K562 (cell line): ENCODE measurements around the gene MNDA. TPM values are rescaled to one million over a fixed set of nuclear protein-coding genes. Genes with fewer than 3 reads are reported as not detected.
"Not testable (repeated sequence)": the region's sequence is repeated elsewhere in the genome, so short reads cannot be mapped to it uniquely, and the experiment has no call there.

ENCODE experiments used
- ATAC-seq: fragments of 200-7000 bp; cut with Tn5 transposase; 3 replicates; pipeline ENCODE4 v1.9.1; 2020; ENCODE audit warnings: moderate library complexity
- BruUV-seq: library from RNA; stranded (reverse); fragments of 400-500 nt; replicated peaks from 2 replicates; lab custom pipeline; 2021; lab: Mats Ljungman, UMichigan
- CTCF ChIA-PET: fragments of 300-600 bp; formaldehyde crosslinking; extraction: SDS; loops from one replicate; lab custom pipeline; 2021; ENCODE audit warnings: low intra/inter-chr PET ratio; lab: Yijun Ruan, JAX
- POLR2A ChIA-PET: fragments of 300-600, 350-650 bp; sonication (Branson Sonifier 250); formaldehyde crosslinking; extraction: SDS; loops from one replicate; lab custom pipeline; 2021; ENCODE audit warnings: antibody characterized with exemption, inconsistent platforms; lab: Yijun Ruan, JAX
- DNase-seq, 4 experiments: peaks; one replicate each; pipeline versions ENCODE4 v3.0.0 to v3.0.0-alpha.2; 2011 to 2018; ENCODE audit warnings: low spot score in 3 of 4, mixed read lengths in 3 of 4; ENCODE audit errors: extremely low read depth in 1 of 4
- FAIRE-seq: peaks from 2 replicates; lab custom pipeline; 2011; peaks lifted over from hg19 to GRCh38; lab: Jason Lieb, UNC
- H2AFZ ChIP-seq: 2 replicates; pipeline ENCODE4 v1.6.0; 2011; ENCODE audit warnings: low read depth, low read length, control low read depth, inconsistent platforms
- H3K27ac ChIP-seq: fragments of 200-600 bp; 3 replicates; pipeline ENCODE4 v1.8.0; 2011; ENCODE audit warnings: low read depth, mild to moderate bottlenecking, control low read depth, inconsistent platforms, low read length, moderate library complexity, mixed read lengths; ENCODE audit errors: extremely low read depth
- H3K27me3 ChIP-seq, 2 experiments: fragments of 300-600 bp in 1 of 2; 2 replicates in 1 of 2; 3 replicates in 1 of 2; pipeline versions ENCODE4 v1.6.0 to v1.8.0; 2011; ENCODE audit warnings: inconsistent platforms in 2 of 2, low read length in 2 of 2, mild to moderate bottlenecking in 1 of 2, mixed read lengths in 1 of 2, moderate library complexity in 1 of 2; ENCODE audit not compliant: control insufficient read depth in 2 of 2, insufficient read depth in 2 of 2
- H3K36me3 ChIP-seq: fragments of 300-600 bp; 3 replicates; pipeline ENCODE4 v1.8.0; 2011; ENCODE audit warnings: mild to moderate bottlenecking, low read length, inconsistent platforms; ENCODE audit not compliant: control insufficient read depth, insufficient read depth
- H3K4me1 ChIP-seq, 2 experiments: fragments of 200-600 bp in 1 of 2; replicated peaks in 1 of 2; 2 replicates in 1 of 2; 3 replicates in 1 of 2; pipeline versions ENCODE4 v1.5.1 to v1.8.0; 2011; ENCODE audit warnings: inconsistent platforms in 2 of 2, low read length in 2 of 2, mild to moderate bottlenecking in 1 of 2, mixed read lengths in 1 of 2, moderate library complexity in 1 of 2; ENCODE audit not compliant: control insufficient read depth in 2 of 2, insufficient read depth in 2 of 2
- H3K4me2 ChIP-seq: 2 replicates; pipeline ENCODE4 v1.6.1; 2011; ENCODE audit warnings: low read length, control low read depth, inconsistent platforms, mixed read lengths; ENCODE audit not compliant: insufficient read depth
- H3K4me3 ChIP-seq: fragments of 200-600 bp; sonication (generic), shearing (Covaris generic); 2 replicates; pipeline ENCODE4 v1.5.1; 2016; ENCODE audit warnings: control low read depth, inconsistent platforms
- H3K79me2 ChIP-seq: fragments of 200-600 bp; 3 replicates; pipeline ENCODE4 v1.8.0; 2011; ENCODE audit warnings: low read length, inconsistent platforms; ENCODE audit not compliant: control insufficient read depth, insufficient read depth
- H3K9ac ChIP-seq, 2 experiments: 2 replicates each; pipeline versions ENCODE4 v1.6.0 to v1.6.1; 2011; ENCODE audit warnings: low read depth in 2 of 2, low read length in 2 of 2, control low read depth in 1 of 2, inconsistent platforms in 1 of 2, mild to moderate bottlenecking in 1 of 2, mixed read lengths in 1 of 2; ENCODE audit not compliant: insufficient read depth in 1 of 2
- H3K9me1 ChIP-seq: one replicate; pipeline ENCODE4 v1.6.0; 2011; ENCODE audit warnings: inconsistent platforms, mild to moderate bottlenecking, low read length, moderate library complexity; ENCODE audit not compliant: control insufficient read depth, insufficient read depth
- H3K9me3 ChIP-seq: replicated peaks from 2 replicates; pipeline ENCODE4 v1.5.1; 2011; ENCODE audit warnings: low read depth, low read length, inconsistent platforms; ENCODE audit not compliant: control insufficient read depth, insufficient read depth
- H4K20me1 ChIP-seq: replicated peaks from 2 replicates; pipeline ENCODE4 v1.6.1; 2011; ENCODE audit warnings: low read length, inconsistent platforms, mixed read lengths; ENCODE audit not compliant: control insufficient read depth, insufficient read depth
- CBFA2T2 ChIP-seq: fragments of 450-650 bp; conservative IDR thresholded peaks from 2 replicates; pipeline ENCODE4 v1.6.1; 2017; ENCODE audit warnings: mild to moderate bottlenecking
- E2F6 ChIP-seq, 2 experiments: IDR thresholded peaks; 2 replicates each; pipeline ENCODE4 v1.6.1; 2011; ENCODE audit warnings: borderline replicate concordance in 1 of 2, control low read depth in 1 of 2, low read depth in 1 of 2, low read length in 1 of 2, mild to moderate bottlenecking in 1 of 2, mixed read lengths in 1 of 2, moderate library complexity in 1 of 2; ENCODE audit not compliant: insufficient read depth in 1 of 2, insufficient read length in 1 of 2, poor library complexity in 1 of 2, severe bottlenecking in 1 of 2; ENCODE audit errors: extremely low read depth in 1 of 2
- FUS ChIP-seq: fragments of 200-400 bp; formaldehyde crosslinking; optimal IDR thresholded peaks from 2 replicates; pipeline ENCODE3; 2017; ENCODE audit warnings: low read depth, low read length
- HIVEP1 ChIP-seq: fragments of 250-450 bp; sonication (Bioruptor Pico); IDR thresholded peaks from 2 replicates; pipeline ENCODE4 v1.4.0; 2020; ENCODE audit warnings: mild to moderate bottlenecking
- HMGN3 ChIP-seq: IDR thresholded peaks from 2 replicates; pipeline ENCODE4 v1.6.1; 2011; ENCODE audit warnings: borderline replicate concordance, low read depth, mild to moderate bottlenecking, mixed read lengths, low read length; ENCODE audit not compliant: insufficient read length; ENCODE audit errors: extremely low read depth
- MTA2 ChIP-seq: fragments of 450-650 bp; IDR thresholded peaks from 2 replicates; pipeline ENCODE4 v1.6.1; 2016; ENCODE audit warnings: low read depth
- SMAD2 ChIP-seq: fragments of 150-350 bp; IDR thresholded peaks from 2 replicates; pipeline ENCODE4 v1.6.1; 2014; ENCODE audit warnings: low read depth, mild to moderate bottlenecking, low read length
- ZNF324 ChIP-seq: fragments of 250-450 bp; sonication (Bioruptor Pico); IDR thresholded peaks from 2 replicates; pipeline ENCODE4 v1.4.0; 2020; ENCODE audit warnings: mild to moderate bottlenecking
- WGBS: fragments of 100-300 bp; shearing (Covaris generic); methylation state at CpG from one replicate; pipeline ENCODE4 v1.1.6; 2016; ENCODE audit warnings: low coverage, mixed read lengths; ENCODE audit not compliant: insufficient coverage; ENCODE audit errors: missing lambda C conversion rate; 5-methylcytosine and 5-hydroxymethylcytosine counted together
- in situ Hi-C: fragments of 300-500 bp; cut with MboI; formaldehyde crosslinking; loops from 4 replicates; pipeline ENCODE4 v1.15.0; 2018; ENCODE audit warnings: inconsistent platforms, mixed read lengths
- intact Hi-C: fragments of 100-400 bp; cut with micrococcal nuclease; formaldehyde crosslinking; loops from 2 replicates; pipeline ENCODE4 v1.14.2; 2022
- polyA plus RNA-seq, 8 experiments: library from polyadenylated mRNA; depleted of rRNA in 4 of 8; stranded (reverse) in 5 of 8; unstranded in 3 of 8; fragments of >200 nt; fragmentation: Nextera tagmentation in 2 of 8; fragmentation: Illumina TruSeq in 1 of 8; extraction: Ambion mirVana in 2 of 8; extraction: Trizol in 1 of 8; gene quantifications; 2 replicates each; pipeline versions ENCODE4 v1.2.1 to v1.2.3, GENCODE V29; 2011 to 2014; ENCODE audit warnings: inconsistent platforms in 1 of 8, missing spikeins in 1 of 8
- total RNA-seq, 7 experiments: library from RNA; depleted of rRNA in 6 of 7; stranded (reverse); fragments of >200 nt in 6 of 7; fragmentation: Illumina TruSeq in 2 of 7; extraction: Trizol in 2 of 7; gene quantifications; 2 replicates each; pipeline versions ENCODE4 v1.2.1 to v1.2.3, GENCODE V29; 2011 to 2021; ENCODE audit warnings: low replicate concordance in 1 of 7
- TF ChIP-seq, protein P1 (sequence below): fragments of 250-450 bp; sonication (Bioruptor Pico); IDR thresholded peaks from 2 replicates; pipeline ENCODE4 v1.5.0; 2022; ENCODE audit warnings: mild to moderate bottlenecking
- TF ChIP-seq, protein P2 (sequence below): fragments of 250-450 bp; sonication (Bioruptor Pico); IDR thresholded peaks from 2 replicates; pipeline ENCODE4 v1.5.0; 2021; ENCODE audit warnings: mild to moderate bottlenecking, borderline replicate concordance

MNDA gene
- total and polyA plus RNA-seq, 9 of the 15 experiments (the other 6 are each of a cell fraction or from before 2014, with no cell fraction given) = 0.08 to 0.14 (median 0.09) TPM; not detected in 6

DNA sequence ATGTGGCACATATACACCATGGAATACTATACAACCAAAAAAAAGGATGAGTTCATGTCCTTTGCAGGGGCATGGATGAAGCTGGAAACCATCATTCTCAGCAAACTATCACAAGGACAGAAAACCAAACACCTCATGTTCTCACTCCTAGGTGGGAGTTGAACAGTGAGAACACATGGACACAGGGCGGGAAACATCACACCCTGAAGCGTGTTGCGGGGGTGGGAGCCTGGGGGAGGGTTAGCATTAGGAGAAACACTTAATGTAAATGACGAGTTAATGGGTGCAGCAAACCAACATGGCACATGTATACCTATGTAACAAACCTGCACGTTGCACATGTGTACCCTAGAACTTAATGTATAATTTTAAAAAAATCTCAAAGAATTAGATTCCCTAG is 39.3 kb downstream of the MNDA start:
- TF ChIP-seq E2F6 (IDR thresholded peaks at IDR 0.05; ENCODE audit: borderline replicate concordance in 1 of 2, extremely low read depth in 1 of 2, insufficient read depth in 1 of 2, insufficient read length in 1 of 2, low read depth in 1 of 2, low read length in 1 of 2, poor library complexity in 1 of 2, severe bottlenecking in 1 of 2) = peak in 1 of 2 experiments; percentile 55
- 23% methylated on average over 5 of the region's 5 CpGs for WGBS
- H2AFZ ChIP-seq, POLR2A ChIA-PET, DNase-seq, H3K36me3 ChIP-seq, H3K27me3 ChIP-seq, H3K4me2 ChIP-seq, H3K9me3 ChIP-seq, in situ Hi-C loops, H3K9me1 ChIP-seq, BruUV-seq, intact Hi-C loops, H3K79me2 ChIP-seq, CTCF ChIA-PET, H3K27ac ChIP-seq, H4K20me1 ChIP-seq, H3K4me3 ChIP-seq, FAIRE-seq, H3K9ac ChIP-seq, H3K4me1 ChIP-seq, ATAC-seq: not testable (repeated sequence)

GRCh38 chr1:158873141-158873540 is 42.0 kb downstream of the MNDA start:
- Histone ChIP-seq H3K27me3 (peaks cover 0 to 7% of the 10 kb centered on the region in 2 experiments; a peak in 1 of 5 replicates), H3K9me3 (no peaks in the 10 kb centered on the region), H3K9me1 (no peaks in the 10 kb centered on the region), H3K79me2 (no peaks in the 10 kb centered on the region), H2AFZ (no peak overlapping the region), H3K27ac (no peak overlapping the region), H3K9ac (no peak overlapping the region), H3K36me3 (no peaks in the 10 kb centered on the region), H4K20me1 (no peaks in the 10 kb centered on the region), H3K4me2 (no peak overlapping the region), H3K4me3 (no peak overlapping the region), H3K4me1 (no peaks in the 10 kb centered on the region)
- ATAC-seq (no peak), DNase-seq (no peak), FAIRE-seq (no peak)
- ChIA-PET CTCF (no interaction called here), POLR2A (no interaction called here)
- no TSS peak for BruUV-seq
- 4% methylated on average over 2 of the region's 2 CpGs for WGBS
- in situ Hi-C loops (no loop called here), intact Hi-C loops (no loop called here)
- TF ChIP-seq FUS (no peak), ZNF324 (CRISPR knock-in tag) (no peak), SMAD2 (no peak), MTA2 (no peak), CBFA2T2 (no peak), HMGN3 (no peak), HIVEP1 (CRISPR knock-in tag) (no peak)
- TF ChIP-seq, protein P1, sequence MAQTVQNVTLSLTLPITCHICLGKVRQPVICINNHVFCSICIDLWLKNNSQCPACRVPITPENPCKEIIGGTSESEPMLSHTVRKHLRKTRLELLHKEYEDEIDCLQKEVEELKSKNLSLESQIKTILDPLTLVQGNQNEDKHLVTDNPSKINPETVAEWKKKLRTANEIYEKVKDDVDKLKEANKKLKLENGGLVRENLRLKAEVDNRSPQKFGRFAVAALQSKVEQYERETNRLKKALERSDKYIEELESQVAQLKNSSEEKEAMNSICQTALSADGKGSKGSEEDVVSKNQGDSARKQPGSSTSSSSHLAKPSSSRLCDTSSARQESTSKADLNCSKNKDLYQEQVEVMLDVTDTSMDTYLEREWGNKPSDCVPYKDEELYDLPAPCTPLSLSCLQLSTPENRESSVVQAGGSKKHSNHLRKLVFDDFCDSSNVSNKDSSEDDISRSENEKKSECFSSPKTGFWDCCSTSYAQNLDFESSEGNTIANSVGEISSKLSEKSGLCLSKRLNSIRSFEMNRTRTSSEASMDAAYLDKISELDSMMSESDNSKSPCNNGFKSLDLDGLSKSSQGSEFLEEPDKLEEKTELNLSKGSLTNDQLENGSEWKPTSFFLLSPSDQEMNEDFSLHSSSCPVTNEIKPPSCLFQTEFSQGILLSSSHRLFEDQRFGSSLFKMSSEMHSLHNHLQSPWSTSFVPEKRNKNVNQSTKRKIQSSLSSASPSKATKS (CRISPR knock-in tag) = no peak
- TF ChIP-seq, protein P2, sequence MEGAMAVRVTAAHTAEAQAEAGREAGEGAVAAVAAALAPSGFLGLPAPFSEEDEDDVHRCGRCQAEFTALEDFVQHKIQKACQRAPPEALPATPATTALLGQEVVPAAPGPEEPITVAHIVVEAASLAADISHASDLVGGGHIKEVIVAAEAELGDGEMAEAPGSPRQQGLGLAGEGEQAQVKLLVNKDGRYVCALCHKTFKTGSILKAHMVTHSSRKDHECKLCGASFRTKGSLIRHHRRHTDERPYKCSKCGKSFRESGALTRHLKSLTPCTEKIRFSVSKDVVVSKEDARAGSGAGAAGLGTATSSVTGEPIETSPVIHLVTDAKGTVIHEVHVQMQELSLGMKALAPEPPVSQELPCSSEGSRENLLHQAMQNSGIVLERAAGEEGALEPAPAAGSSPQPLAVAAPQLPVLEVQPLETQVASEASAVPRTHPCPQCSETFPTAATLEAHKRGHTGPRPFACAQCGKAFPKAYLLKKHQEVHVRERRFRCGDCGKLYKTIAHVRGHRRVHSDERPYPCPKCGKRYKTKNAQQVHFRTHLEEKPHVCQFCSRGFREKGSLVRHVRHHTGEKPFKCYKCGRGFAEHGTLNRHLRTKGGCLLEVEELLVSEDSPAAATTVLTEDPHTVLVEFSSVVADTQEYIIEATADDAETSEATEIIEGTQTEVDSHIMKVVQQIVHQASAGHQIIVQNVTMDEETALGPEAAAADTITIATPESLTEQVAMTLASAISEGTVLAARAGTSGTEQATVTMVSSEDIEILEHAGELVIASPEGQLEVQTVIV (CRISPR knock-in tag) = no peak
